HEK293 (cell line): ENCODE data around the gene LARGE1.

Source experiments
- CTCF ChIP-seq: fragments of 450-650 bp; formaldehyde crosslinking; IDR thresholded peaks from 2 replicates; pipeline ENCODE4 v1.5.1; 2016; ENCODE audit warnings: missing biosample characterization, missing genetic modification characterization
- KLF10 ChIP-seq: fragments of 450-650 bp; IDR thresholded peaks from 2 replicates; pipeline ENCODE4 v1.5.1; 2018; ENCODE audit warnings: missing biosample characterization, mild to moderate bottlenecking, missing genetic modification characterization
- OVOL3 ChIP-seq: fragments of 450-650 bp; formaldehyde crosslinking; IDR thresholded peaks from 2 replicates; pipeline ENCODE4 v1.5.1; 2016; ENCODE audit warnings: missing biosample characterization, missing genetic modification characterization
- PRDM1 ChIP-seq: fragments of 450-650 bp; formaldehyde crosslinking; IDR thresholded peaks from 2 replicates; pipeline ENCODE4; 2016; ENCODE audit warnings: missing biosample characterization, missing genetic modification characterization
- REST ChIP-seq: fragments of 450-650 bp; formaldehyde crosslinking; IDR thresholded peaks from 2 replicates; pipeline ENCODE4 v1.5.1; 2016; ENCODE audit warnings: missing biosample characterization, missing genetic modification characterization
- ZBTB21 ChIP-seq: fragments of 450-650 bp; formaldehyde crosslinking; IDR thresholded peaks from 2 replicates; pipeline ENCODE4 v1.5.1; 2017; ENCODE audit warnings: missing biosample characterization, missing genetic modification characterization
- ZBTB7A ChIP-seq: fragments of 450-650 bp; formaldehyde crosslinking; IDR thresholded peaks from 2 replicates; pipeline ENCODE4 v1.5.1; 2016; ENCODE audit warnings: low read depth, missing biosample characterization, missing genetic modification characterization
- ZNF146 ChIP-seq: fragments of 450-650 bp; formaldehyde crosslinking; IDR thresholded peaks from 2 replicates; pipeline ENCODE4 v1.5.1; 2016; ENCODE audit warnings: missing biosample characterization, missing genetic modification characterization
- ZNF248 ChIP-seq: fragments of 450-650 bp; formaldehyde crosslinking; IDR thresholded peaks from 2 replicates; pipeline ENCODE4 v1.5.1; 2017; ENCODE audit warnings: missing biosample characterization, missing genetic modification characterization
- ZNF274 ChIP-seq, 2 experiments: fragments of 200-500 bp in 1 of 2; fragments of 450-650 bp in 1 of 2; sonication (Bioruptor generic) in 1 of 2; formaldehyde crosslinking in 1 of 2; IDR thresholded peaks; 2 replicates each; pipeline versions ENCODE4 v1.5.1 to v1.6.1; 2014 to 2016; ENCODE audit warnings: borderline replicate concordance in 1 of 2, inconsistent platforms in 1 of 2, low read length in 1 of 2, missing biosample characterization in 1 of 2, missing genetic modification characterization in 1 of 2
- ZNF302 ChIP-seq: fragments of 450-650 bp; formaldehyde crosslinking; IDR thresholded peaks from 2 replicates; pipeline ENCODE4 v1.5.1; 2016; ENCODE audit warnings: missing biosample characterization, missing genetic modification characterization, low read depth
- ZNF530 ChIP-seq: fragments of 450-650 bp; formaldehyde crosslinking; IDR thresholded peaks from 2 replicates; pipeline ENCODE4 v1.5.1; 2016; ENCODE audit warnings: low read depth, missing biosample characterization, missing genetic modification characterization
- ZNF626 ChIP-seq: fragments of 450-650 bp; sonication (Bioruptor Pico); formaldehyde crosslinking; IDR thresholded peaks from 2 replicates; pipeline ENCODE4 v1.5.1; 2018; ENCODE audit warnings: missing biosample characterization, missing genetic modification characterization, inconsistent platforms
- ZNF629 ChIP-seq: fragments of 450-650 bp; formaldehyde crosslinking; IDR thresholded peaks from 2 replicates; pipeline ENCODE4 v1.5.1; 2017; ENCODE audit warnings: missing biosample characterization, missing genetic modification characterization

- no peak for TF ChIP-seq KLF10 (tag by site-specific recombination)
- TF ChIP-seq CTCF (tag by site-specific recombination), result no peak
- TF ChIP-seq ZNF274 (IDR thresholded peaks at IDR 0.05; ENCODE audit: low read length), result no peak
- TF ChIP-seq ZNF274 (tag by site-specific recombination; IDR thresholded peaks at IDR 0.05; ENCODE audit: borderline replicate concordance), result no peak
- no peak for TF ChIP-seq ZNF302 (tag by site-specific recombination)
- no peak for TF ChIP-seq OVOL3
- no peak for TF ChIP-seq ZNF248 (tag by site-specific recombination)
- TF ChIP-seq ZNF629 (tag by site-specific recombination), result no peak
- no peak for TF ChIP-seq ZNF626 (tag by site-specific recombination)
- TF ChIP-seq ZNF146 (tag by site-specific recombination), result no peak
- no peak for TF ChIP-seq ZBTB21 (tag by site-specific recombination)
- no peak for TF ChIP-seq PRDM1
- no peak for TF ChIP-seq REST (tag by site-specific recombination)
- TF ChIP-seq ZNF530, result no peak
- TF ChIP-seq ZBTB7A (tag by site-specific recombination), result no peak
These were observed 331.0 kb downstream of the LARGE1 start for GRCh38 chr22:33589297-33589696.
